ENCODE results near the gene PHC3. TPM values are rescaled to one million over a fixed set of nuclear protein-coding genes. Genes with fewer than 3 reads are reported as not detected.
A peak's percentile ranks its signal among the peaks of the same experiment; 100 is the strongest.

Gene PHC3
- polyA plus RNA-seq, 2 of the 4 experiments (the other 2 are of a cell fraction) = 10.8 to 49.1 TPM

- TF ChIP-seq BCL3 (IDR thresholded peaks at IDR 0.05) (no peak), REST (IDR thresholded peaks at IDR 0.05) (no peak), TFCP2L1 (CRISPR knock-in tag; IDR thresholded peaks at IDR 0.05) (no peak)
Observed at GRCh38 chr3:170062068-170062467, 119.5 kb downstream of the PHC3 start (continued).

- POLR2A ChIA-PET = no interaction called here
- no peaks in the 10 kb centered on the region for H3K4me1 ChIP-seq
Observed at GRCh38 chr3:170059447-170059846, 122.1 kb downstream of the PHC3 start.

More at GRCh38 chr3:170059447-170059846, 122.1 kb downstream of the PHC3 start:
- 56% methylated on average over 1 of the region's 1 CpG for WGBS (ENCODE audit: missing lambda C conversion rate)
- Histone ChIP-seq H3K4me3 (no peak overlapping the region), H3K27ac (no peak overlapping the region), H3K9me3 (no peaks in the 10 kb centered on the region), H3K4me2 (no peak overlapping the region)
- TF ChIP-seq BCL3 (IDR thresholded peaks at IDR 0.05) (no peak), ZC3H11A (IDR thresholded peaks at IDR 0.05) (no peak), ZFP36 (IDR thresholded peaks at IDR 0.05; ENCODE audit: borderline replicate concordance, partially characterized antibody) (no peak), ESRRA (IDR thresholded peaks at IDR 0.05; ENCODE audit: borderline replicate concordance, low read length) (no peak), FOSL2 (IDR thresholded peaks at IDR 0.05) (no peak), FOSL2 (CRISPR knock-in tag; IDR thresholded peaks at IDR 0.05) (no peak), HOXA7 (CRISPR knock-in tag; IDR thresholded peaks at IDR 0.05) (no peak), REST (IDR thresholded peaks at IDR 0.05) (no peak), EHF (CRISPR knock-in tag; IDR thresholded peaks at IDR 0.05) (no peak), FOXS1 (CRISPR knock-in tag; IDR thresholded peaks at IDR 0.05) (no peak), BHLHE40 (IDR thresholded peaks at IDR 0.05; ENCODE audit: low read depth, low read length) (no peak), CBX8 (IDR thresholded peaks at IDR 0.05) (no peak)
- DNase-seq (ENCODE audit: low read depth in 1 of 2, low spot score in 1 of 2) (no peak), FAIRE-seq (peak; percentile 54), ATAC-seq (no peak)
- CTCF ChIA-PET = no interaction called here

Measured in A549 (cell line).